Left ventricle myocardium inferior (tissue), 1 donor: ENCODE results near the gene MOB1B. TPM values are rescaled to one million over a fixed set of nuclear protein-coding genes. Genes with fewer than 3 reads are reported as not detected.
"Not testable (repeated sequence)": the region's sequence is repeated elsewhere in the genome, so short reads cannot be mapped to it uniquely, and the experiment has no call there.

Experiments used
- DNase-seq: peaks from one replicate; pipeline ENCODE4 v3.0.0-alpha.2; 2020
- H3K27ac ChIP-seq: fragments of 200-600 bp; replicated peaks from 2 replicates; pipeline ENCODE4 v1.8.0; 2021
- H3K27me3 ChIP-seq: fragments of 200-600 bp; 2 replicates; pipeline ENCODE4 v1.8.0; 2021; ENCODE audit warnings: low read depth
- H3K36me3 ChIP-seq: fragments of 200-600 bp; 2 replicates; pipeline ENCODE4 v1.8.0; 2021
- H3K4me1 ChIP-seq: fragments of 200-600 bp; 2 replicates; pipeline ENCODE4 v1.8.0; 2021
- H3K4me3 ChIP-seq: fragments of 200-600 bp; 2 replicates; pipeline ENCODE4 v1.8.0; 2021; ENCODE audit warnings: mild to moderate bottlenecking, moderate library complexity
- H3K9me3 ChIP-seq: fragments of 200-600 bp; replicated peaks from 2 replicates; pipeline ENCODE4 v1.8.0; 2021
- CTCF ChIP-seq: fragments of 200-600 bp; IDR thresholded peaks from 2 replicates; pipeline ENCODE4 v1.8.0; 2021; ENCODE audit warnings: antibody characterized with exemption, mild to moderate bottlenecking, borderline replicate concordance
- intact Hi-C: fragments of 100-400 bp; cut with micrococcal nuclease; formaldehyde crosslinking; loops from one replicate; pipeline ENCODE4 v1.11.0; 2022
- total RNA-seq: library from RNA; stranded (reverse); fragmentation: NEBNext Ultra II Directional; extraction: Animal tissue kit (Norgen Biotek cat#: 25700); gene quantifications from one replicate; pipeline ENCODE4 v1.2.1, GENCODE V29; 2021
- donor health status: DM: no; HTN: yes; CAD: no; lungs with severe emphysema.

MOB1B gene
- total RNA-seq, 1 donor from 2014 or later, result 18.3 TPM

DNA sequence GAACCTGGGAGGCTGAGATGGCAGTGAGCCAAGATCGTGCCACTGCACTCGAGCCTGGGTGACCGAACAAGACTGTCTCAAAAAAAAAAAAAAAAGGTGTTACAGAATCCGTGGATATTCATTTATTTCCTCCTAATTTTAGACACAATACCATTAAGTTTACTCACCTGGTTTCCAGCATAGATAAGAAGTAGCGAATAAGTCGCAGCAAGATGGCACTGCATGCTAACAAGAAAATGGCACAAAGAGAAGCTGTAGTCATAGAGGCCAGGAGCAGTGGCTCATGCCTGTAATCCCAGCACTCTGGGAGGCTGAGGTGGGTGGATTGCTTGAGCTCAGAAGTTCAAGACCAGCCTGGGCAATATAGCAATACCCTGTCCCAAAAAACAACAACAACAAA lies 17.0 kb upstream of the MOB1B start:
- Histone ChIP-seq H3K4me1 (no peaks in the 10 kb centered on the region), H3K36me3 (no peaks in the 10 kb centered on the region), H3K4me3 (no peak overlapping the region), H3K9me3 (peaks cover 3% of the 10 kb centered on the region), H3K27ac (no peak overlapping the region), H3K27me3 (no peaks in the 10 kb centered on the region)
- intact Hi-C loops, result no loop called here
- TF ChIP-seq CTCF, result peak; percentile 50
- DNase-seq, result no peak

DNA sequence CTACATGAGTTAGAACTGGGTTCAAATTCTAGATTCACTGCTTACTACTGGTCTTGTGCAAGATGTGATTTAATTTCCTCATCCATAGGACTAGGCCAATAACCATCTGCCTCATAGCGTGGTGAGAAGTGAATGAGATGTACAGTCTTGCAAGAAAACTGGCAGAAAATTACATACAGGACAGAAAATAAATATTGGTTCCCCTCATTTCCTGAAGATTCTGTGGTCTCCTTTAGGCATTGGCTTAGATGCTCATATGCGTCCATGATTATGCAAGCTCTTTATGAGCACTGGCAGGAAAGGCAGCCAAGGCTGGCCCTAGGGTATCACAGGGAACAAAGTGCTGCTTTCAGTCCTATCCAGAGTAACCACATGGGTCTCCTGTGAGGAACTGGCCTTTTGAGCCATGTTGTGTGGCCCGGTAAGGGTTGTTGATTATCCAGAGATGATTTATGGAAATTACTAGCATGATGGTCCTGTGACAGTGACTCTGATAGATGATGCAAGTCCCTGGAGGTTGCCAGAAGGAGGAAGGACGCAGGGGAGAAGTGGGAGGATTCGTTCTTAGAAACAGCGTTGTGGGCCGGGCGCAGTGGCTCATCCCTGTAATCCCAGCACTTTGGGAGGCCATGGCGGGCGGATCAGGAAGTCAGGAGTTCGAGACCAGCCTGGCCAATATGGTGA lies 9.9 kb upstream of the MOB1B start:
- no peaks in the 10 kb centered on the region for H3K9me3 ChIP-seq
- no peaks in the 10 kb centered on the region for H3K36me3 ChIP-seq
- intact Hi-C loops, result no loop called here
- no peak overlapping the region for H3K4me3 ChIP-seq
- TF ChIP-seq CTCF, result no peak
- no peaks in the 10 kb centered on the region for H3K27me3 ChIP-seq
- DNase-seq, result peak; percentile 22
- peaks cover 19% of the 10 kb centered on the region for H3K4me1 ChIP-seq
- H3K27ac ChIP-seq, result no peak overlapping the region

DNA sequence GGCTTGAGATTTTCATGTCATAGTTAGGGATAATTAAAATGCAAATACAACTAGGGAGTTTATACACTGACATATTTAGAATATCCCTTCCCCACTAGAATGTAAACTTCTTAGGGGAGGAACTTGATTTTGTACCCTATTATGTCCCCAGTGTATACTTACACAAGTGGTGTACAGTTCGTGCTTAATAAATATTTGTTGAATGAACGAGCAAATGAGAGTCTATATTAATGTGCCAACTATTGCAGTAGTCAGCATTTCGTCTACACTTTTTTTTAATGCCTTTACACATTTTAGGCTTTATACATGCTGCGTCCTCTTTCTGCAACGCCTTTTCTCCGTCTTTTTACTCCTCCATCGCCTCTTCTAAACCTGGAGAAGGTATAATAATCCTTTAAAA lies 8.4 kb upstream of the MOB1B start:
- DNase-seq, result no peak
- H3K27me3 ChIP-seq, result no peaks in the 10 kb centered on the region
- TF ChIP-seq CTCF, result no peak
- H3K9me3 ChIP-seq, result no peaks in the 10 kb centered on the region
- intact Hi-C loops, result no loop called here
- peaks cover 19% of the 10 kb centered on the region for H3K4me1 ChIP-seq
- H3K36me3 ChIP-seq, result no peaks in the 10 kb centered on the region
- no peak overlapping the region for H3K4me3 ChIP-seq
- no peak overlapping the region for H3K27ac ChIP-seq

- Histone ChIP-seq H3K36me3 (no peaks in the 10 kb centered on the region), H3K27me3 (no peaks in the 10 kb centered on the region), H3K4me3 (no peak overlapping the region), H3K9me3 (no peaks in the 10 kb centered on the region), H3K4me1 (peaks cover 19% of the 10 kb centered on the region), H3K27ac (peak overlapping the region; percentile 80)
- intact Hi-C loops, result no loop called here
- no peak for DNase-seq
- TF ChIP-seq CTCF, result no peak
Observed at GRCh38 chr4:70895405-70895804, 6.8 kb upstream of the MOB1B start.

GRCh38 chr4:70895811-70896491 lies 6.2 kb upstream of the MOB1B start:
- Histone ChIP-seq H3K9me3 (no peaks in the 10 kb centered on the region), H3K4me3 (no peak overlapping the region), H3K4me1 (peaks cover 19% of the 10 kb centered on the region), H3K27me3 (no peaks in the 10 kb centered on the region), H3K36me3 (no peaks in the 10 kb centered on the region), H3K27ac (peak overlapping the region; percentile 80)
- TF ChIP-seq CTCF, result no peak
- intact Hi-C loops, result no loop called here
- DNase-seq, result no peak

DNA sequence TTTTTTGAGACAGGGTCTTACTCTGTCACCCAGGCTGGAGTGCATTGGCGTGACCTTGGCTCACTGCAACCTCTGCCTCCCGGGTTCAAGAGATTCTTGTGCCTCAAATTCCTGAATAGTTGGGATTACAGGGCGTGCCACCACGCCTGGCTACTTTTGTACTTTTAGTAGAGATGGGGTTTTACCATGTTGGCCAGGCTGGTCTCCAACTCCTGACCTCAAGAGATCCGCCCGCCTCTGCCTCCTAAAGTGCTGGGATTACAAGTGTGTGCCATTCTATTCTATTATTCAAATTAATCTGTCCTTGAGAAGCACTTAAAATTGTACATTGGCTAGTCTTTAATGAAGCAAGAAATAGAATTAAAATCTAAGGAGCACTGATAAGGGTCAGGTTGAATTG lies 3.6 kb upstream of the MOB1B start:
- intact Hi-C loops, result not testable (repeated sequence)

More for the DNA sequence above, 3.6 kb upstream of the MOB1B start:
- H3K9me3 ChIP-seq, H3K36me3 ChIP-seq, H3K27ac ChIP-seq, DNase-seq, H3K27me3 ChIP-seq, H3K4me3 ChIP-seq: not testable (repeated sequence)
- peaks cover 42% of the 10 kb centered on the region for H3K4me1 ChIP-seq
